GM21723 (cell line): ENCODE results near the gene SNAI1.
A peak's percentile ranks its signal among the peaks of the same experiment; 100 is the strongest.
"Not testable (repeated sequence)": the region's sequence is repeated elsewhere in the genome, so short reads cannot be mapped to it uniquely, and the experiment has no call there.

Source experiments
- ATAC-seq: cut with Tn5 transposase; IDR thresholded peaks from one replicate; pipeline ENCODE4 v1.9.1; 2021; ENCODE audit warnings: mild to moderate bottlenecking, moderate library complexity; ENCODE audit not compliant: unreplicated experiment

Gene SNAI1

DNA sequence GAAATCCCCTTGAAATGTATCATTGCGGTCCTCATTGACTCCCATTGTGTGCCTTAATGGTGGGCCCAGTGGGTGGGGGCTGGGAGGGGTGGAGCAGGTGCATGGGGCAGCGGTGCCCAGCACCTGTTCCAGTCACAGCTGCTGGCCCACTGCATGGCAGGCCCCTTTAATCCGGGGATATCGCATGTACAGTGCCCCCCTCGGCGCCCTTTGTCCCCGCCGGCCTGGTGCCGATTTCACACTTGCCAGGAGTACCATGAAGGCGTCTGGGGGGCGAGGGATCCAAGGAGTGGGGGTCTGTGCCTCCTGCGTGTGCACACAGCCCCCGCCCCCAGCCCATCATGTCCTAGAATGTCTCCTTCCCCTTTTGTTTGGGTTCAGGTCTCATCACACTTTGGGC, 2.8 kb downstream of the SNAI1 start:
- ATAC-seq, result no peak

DNA sequence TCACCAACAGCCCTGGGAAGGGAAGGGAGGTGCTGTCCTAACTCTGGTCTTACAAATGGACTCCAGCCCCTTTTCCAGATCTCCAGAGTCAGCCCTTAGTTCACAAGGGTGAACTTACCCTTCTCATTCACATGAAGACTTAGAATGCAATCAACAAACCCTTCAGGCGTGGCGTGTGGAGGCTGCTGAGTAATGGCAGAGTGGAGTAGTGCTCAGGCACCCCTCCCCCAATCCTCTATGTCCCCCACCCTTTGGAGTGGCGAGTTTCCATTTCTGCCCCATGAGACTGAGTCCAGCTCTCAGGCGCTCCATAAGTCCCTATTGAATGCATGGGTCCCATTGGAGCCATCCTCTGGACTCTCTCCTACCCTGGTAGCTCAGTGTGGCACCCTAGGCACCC, 3.3 kb downstream of the SNAI1 start:
- no peak for ATAC-seq

DNA sequence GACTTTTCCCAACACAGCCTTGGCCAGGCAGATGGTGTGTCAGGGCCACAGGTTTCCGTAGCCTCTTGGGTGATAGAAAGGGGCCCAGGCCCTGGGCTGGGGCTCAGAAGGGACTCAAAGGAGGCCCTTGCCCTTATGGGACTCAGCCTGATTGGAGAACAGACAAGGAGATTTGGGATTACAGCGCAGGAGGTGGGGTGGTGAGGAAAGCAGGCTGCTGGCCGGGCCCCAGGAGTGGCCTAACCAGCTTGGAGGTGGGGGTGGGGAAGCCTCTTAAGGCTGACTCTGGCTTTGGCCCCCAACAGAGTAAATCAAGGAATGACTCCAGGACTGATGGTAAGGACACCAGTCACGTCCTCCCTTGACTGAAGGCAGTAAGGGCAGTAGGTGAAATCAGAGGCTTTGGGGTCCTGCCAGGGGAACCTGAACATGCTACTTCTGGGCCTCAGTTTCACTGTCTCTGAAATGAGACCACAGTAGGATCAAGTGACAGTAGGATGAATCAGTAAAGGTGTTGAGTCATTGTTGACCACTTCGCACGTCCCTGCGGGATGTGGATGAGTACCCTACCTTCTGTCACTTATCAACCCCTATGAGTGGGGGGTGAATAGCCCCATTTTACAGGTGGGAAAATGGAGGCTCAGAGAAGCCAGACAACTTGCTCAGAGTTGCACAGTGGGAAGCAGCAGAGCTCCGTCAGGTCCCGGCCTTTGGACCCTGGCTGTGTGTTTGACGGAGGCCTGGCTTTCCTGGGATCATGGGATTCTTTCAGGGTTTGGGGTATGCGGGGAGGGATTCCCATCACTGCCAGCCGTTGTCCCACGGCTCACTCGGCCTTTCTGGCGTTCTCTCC, 4.5 kb downstream of the SNAI1 start:
- ATAC-seq, result no peak

DNA sequence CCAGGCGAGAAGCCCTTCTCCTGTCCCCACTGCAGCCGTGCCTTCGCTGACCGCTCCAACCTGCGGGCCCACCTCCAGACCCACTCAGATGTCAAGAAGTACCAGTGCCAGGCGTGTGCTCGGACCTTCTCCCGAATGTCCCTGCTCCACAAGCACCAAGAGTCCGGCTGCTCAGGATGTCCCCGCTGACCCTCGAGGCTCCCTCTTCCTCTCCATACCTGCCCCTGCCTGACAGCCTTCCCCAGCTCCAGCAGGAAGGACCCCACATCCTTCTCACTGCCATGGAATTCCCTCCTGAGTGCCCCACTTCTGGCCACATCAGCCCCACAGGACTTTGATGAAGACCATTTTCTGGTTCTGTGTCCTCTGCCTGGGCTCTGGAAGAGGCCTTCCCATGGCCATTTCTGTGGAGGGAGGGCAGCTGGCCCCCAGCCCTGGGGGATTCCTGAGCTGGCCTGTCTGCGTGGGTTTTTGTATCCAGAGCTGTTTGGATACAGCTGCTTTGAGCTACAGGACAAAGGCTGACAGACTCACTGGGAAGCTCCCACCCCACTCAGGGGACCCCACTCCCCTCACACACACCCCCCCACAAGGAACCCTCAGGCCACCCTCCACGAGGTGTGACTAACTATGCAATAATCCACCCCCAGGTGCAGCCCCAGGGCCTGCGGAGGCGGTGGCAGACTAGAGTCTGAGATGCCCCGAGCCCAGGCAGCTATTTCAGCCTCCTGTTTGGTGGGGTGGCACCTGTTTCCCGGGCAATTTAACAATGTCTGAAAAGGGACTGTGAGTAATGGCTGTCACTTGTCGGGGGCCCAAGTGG, 5.3 kb downstream of the SNAI1 start:
- ATAC-seq, result no peak

DNA sequence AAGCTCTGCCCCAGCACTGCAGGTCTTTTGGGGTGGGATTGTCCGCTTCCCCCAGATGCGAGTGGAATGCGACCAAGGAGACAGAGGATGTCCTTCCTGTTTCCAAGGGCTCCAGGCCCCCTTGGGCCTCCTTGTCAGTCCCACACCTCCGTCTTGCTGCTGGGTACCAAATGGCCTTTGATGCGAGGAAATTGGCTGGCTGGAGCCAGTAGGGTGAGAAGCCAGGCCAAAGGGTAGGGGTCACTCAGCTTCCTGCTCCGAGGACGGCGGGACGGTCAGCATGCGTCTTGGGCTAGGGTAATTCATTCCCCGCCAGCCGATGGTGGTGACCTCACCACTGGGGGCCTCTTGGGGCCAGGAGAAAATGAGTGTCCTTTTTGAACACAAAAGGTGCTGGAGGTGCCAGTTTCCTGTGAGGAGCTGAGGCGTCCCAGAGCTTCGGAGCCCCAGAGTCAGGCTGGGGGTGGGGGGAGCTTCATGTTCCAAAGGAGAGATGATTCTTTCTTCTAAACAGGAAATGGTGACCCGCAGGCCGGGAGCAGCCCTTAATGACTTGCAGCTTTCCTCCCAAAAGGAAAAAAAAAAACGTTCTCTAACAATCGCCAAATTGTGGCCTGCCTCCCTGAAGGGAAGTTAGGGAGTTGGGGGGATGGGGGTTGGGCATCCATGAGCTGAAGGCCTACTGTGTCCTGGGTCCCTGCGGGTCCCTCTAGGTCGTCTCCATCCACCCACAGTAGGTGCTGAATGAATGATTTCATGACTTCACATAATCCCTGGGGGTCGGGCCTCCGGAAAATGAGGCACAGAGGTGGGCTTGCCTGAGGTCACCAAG, 6.7 kb downstream of the SNAI1 start:
- no peak for ATAC-seq

DNA sequence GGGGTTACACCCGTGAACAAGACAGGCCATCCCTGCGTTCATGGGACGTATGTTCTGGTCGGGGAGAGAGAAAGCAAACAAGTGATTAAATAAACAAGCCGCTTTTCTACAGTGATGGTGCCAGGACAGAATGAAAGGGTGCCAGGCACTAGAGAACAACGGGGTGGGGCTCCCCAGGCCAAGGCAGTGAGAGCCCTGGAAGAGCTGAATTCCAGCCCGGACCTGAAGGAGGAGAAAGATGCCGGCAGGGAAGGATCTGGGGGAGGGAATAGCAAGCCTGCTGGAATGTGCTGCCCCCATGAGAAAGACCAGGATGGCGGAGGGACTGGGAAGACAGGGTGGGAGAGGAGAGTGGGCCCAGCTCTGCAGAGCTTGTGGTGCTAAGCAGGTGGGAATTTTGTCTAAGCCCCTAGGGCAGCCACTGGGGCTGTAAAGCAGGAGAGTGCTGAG, 7.5 kb downstream of the SNAI1 start:
- no peak for ATAC-seq

DNA sequence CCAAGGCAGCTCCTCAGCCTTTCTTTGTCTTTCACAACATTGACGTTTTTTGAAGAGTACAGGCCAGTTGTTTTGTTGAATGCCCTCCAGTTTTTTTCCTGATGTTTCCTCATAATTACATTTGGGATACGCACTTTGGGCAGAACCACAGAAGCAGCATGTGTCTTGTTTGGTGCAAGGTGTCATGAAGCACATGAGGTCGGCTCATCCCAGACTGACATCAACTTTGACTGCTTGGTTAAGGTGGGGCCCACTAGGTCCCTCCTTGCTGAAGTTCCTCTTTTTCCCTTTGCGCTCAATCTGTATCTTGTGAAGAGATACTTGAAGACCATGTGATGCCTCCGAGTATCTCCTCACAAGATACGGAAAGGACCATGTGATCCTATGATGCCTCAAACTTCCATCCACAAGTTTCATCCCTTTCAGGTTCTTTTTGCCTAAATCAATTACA, 10.5 kb downstream of the SNAI1 start:
- ATAC-seq, result no peak

DNA sequence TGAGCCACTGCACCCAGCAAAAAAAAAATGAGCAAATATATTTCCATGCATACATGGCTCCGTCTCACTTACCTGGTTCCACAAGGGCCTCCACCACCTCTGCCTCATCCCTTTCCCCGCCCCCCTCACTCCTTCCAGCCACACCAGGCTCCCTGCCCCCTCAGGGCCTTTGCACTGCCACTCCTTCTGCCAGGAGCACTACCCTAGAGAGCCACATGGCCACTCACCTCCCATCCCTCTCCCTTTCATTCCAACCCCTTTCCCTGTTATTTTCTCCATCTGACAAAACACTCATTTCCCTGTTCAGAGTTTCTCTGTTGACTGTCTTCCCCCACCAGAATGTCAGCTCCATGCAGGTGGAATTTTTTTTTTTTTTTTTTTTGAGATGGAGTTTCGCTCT, 12.8 kb downstream of the SNAI1 start:
- no peak for ATAC-seq

DNA sequence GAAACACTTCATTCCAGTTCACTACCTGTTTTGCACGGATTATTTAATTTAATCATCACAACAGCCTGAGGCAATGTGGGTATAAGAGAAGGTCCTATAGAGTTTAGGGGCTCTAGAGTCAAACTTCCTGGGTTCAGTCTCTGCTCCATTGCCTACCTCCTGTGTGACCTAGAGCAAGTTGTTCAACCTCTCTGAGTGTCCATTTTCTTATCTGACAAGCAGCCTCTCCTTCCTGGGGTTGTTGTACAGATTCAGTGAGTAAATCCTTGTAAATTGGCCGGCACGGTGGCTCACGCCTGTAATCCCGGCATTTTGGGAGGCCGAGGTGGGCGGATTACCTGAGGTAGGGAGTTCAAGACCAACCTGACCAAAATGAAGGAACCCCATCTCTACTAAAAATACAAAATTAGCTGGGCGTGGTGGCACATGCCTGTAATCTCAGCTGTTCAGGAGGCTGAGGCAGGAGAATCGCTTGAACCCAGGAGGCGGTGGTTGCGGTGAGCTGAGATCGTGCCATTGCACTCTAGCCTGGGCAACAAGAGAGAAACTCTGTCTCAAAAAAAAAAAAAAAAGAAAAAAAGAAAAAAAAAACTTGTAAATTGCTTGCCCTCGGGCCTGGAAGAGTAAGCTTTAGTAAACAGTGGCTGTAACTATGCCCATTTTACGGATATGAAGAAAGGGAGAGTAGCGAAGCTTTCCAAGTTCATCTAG, 15.9 kb downstream of the SNAI1 start:
- not testable (repeated sequence) for ATAC-seq

DNA sequence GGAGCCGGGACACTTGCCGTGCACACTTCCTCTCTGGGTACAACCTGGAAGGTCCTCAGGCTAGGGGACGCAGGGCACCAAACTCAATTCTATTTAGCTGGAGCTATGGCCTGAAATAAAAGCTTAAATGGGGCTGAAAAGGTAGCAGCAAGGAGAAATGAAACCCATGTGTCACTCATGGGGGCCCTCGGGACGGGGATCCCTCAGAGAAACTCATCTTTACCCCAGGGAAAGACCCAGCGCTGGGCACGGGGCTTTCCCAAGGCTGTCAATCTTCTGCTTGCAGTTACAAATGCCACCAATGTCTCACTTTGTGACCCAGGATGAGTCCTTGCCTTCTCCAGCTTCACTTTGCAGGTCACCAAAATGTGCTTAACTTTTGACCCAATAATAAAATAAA, 16.5 kb downstream of the SNAI1 start:
- ATAC-seq, result peak; percentile 52

DNA sequence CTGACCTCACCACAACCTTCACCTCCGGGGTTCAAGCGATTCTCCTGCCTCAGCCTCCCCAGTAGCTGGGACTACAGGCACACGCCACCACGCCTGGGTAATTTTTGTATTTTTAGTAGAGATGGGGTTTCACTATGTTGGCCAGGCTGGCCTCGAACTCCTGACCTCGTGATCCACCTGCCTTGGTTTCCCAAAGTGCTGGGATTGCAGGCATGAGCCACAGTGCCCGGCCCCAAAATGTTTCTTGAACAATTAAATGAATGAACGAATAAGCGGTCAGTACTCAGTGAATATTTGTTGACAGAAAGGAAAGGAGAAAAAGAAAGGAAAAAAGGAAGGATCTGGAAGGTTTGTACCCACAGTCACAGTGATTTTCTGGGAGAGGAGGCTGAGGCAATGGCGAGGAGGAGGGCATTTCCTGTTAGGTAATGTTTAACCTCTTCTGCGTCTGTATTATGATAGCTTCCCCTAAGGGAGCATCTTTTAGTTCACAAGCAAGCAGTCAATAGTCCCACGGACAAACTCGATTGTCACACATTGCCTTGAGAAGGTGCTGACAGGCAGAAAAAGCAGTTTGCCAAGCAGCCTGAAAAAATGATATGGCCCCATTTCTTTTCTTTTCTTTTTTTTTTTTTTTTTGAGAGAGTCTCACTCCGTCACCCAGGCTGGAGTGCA, 17.9 kb downstream of the SNAI1 start:
- ATAC-seq, result not testable (repeated sequence)

DNA sequence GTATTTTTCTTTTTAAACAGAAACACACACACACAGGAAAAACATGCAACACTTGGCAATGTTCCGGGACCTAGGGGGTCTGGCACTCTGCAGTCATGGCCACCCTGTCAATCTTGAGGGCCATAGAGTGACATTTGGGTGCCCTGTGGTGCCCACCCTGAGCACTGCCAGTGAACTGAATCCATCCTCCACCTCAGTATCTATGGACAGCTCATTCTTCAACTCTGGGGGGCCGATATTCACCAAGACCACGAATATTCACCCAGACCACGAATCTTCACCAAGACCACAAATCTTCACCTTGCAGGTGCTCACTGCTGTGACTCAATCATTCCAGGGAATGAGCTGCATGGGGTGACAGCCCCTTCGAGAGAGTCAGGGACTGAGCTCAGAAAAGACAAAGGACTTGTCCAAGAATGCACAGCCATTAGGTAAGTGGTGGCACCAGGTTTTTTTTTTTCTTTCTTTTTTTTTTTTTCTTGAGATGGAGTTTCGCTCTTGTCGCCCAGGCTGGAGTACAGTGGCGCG, 19.1 kb downstream of the SNAI1 start:
- ATAC-seq, result no peak

DNA sequence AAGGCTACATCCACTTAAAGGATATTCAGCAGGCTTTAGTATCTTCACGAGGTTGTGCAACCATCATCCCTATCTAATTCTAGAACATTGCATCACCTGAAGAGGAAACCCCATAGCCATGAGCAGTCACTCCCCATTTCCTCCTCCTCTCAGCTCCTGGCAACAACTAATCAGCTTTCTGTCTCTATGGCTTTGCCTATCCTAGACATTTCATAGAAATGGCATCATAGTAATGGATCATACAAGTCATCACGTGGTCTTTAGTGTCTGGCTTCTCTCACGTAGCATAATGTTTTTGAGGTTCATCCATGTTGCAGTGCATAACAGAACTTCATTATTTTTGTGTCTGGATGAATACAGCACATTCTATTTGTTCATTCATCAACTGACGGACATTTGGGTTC, 20.5 kb downstream of the SNAI1 start:
- ATAC-seq, result no peak

DNA sequence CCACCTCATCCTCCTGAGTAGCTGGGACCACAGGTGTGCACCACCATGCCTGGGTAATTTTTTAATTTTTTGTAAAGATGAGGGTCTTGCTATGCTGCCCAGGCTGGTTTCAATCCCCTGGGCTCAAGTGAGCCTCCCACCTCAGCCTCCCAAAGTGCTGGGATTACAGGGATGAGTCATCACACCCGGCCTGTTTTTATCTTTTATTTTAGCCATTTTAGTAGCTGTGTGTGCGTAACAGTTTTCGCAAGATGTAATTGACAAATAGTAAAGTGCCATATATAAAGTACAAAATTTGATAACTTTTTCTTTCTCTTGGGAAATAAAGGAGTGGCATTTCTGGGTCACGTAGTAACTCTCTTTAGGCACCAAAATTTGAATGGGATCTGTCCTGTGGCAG, 21.4 kb downstream of the SNAI1 start:
- no peak for ATAC-seq

DNA sequence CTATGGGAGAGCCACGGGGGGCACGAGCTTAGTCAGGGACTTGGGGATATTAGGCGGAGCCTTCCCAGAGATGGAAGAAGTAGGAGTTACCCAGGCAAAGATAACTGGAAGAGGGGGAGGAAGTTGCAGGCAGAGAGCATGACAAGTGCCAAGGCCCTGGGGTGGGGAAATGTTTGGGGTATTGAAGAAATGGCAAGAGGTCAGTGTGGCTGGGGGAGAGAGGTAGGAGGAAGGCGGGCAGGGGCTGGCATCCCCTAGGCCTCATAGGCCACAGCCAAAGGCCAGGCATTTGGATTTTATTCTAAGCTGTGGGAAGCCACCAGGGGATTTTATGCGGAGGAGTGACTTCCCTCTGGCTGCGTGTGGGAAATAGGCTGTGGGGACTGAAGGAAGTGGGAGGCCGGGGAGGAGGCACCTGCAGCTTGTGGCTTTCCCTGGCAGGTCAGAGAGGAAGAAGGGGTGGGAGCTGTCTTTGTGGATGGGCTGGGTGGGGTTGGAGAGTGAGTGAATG, 22.7 kb downstream of the SNAI1 start:
- no peak for ATAC-seq

DNA sequence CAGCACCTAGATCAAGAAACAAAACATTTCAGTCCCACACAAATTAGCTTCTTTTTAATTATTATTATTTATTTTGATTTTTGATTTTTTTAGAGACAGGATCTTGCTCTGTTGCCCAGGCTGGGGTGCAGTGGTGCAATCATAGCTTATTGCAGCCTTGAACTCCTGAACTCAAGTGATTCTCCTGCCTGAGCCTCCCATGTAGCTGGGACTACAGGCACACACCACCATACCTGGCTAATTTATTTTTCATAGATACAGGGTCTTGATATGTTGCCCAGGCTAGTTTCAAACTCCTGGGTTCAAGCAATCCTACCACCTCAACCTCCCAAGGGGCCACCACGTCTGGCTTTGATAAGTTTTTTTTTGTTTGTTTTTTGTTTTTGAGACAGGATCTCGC, 24.6 kb downstream of the SNAI1 start:
- no peak for ATAC-seq

DNA sequence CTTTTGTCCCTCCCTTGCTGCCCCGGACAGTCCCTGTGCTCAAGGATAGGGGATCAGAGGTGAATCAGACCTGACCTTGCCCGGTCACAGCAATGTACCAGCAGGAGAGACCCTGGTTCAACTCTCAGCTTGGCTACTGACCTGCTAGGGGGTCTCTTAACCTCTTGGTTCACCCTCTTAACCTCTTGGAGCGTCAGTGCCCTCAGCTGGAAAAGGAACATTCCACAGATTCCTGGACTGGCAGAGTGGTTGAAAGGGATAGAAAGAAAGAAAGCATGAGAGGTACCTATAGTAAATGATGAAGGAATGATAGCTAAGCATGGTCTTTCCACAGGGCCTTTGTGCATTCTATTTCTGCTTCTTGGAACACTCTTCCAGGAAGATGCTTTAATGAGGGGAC, 25.2 kb downstream of the SNAI1 start:
- ATAC-seq, result no peak

DNA sequence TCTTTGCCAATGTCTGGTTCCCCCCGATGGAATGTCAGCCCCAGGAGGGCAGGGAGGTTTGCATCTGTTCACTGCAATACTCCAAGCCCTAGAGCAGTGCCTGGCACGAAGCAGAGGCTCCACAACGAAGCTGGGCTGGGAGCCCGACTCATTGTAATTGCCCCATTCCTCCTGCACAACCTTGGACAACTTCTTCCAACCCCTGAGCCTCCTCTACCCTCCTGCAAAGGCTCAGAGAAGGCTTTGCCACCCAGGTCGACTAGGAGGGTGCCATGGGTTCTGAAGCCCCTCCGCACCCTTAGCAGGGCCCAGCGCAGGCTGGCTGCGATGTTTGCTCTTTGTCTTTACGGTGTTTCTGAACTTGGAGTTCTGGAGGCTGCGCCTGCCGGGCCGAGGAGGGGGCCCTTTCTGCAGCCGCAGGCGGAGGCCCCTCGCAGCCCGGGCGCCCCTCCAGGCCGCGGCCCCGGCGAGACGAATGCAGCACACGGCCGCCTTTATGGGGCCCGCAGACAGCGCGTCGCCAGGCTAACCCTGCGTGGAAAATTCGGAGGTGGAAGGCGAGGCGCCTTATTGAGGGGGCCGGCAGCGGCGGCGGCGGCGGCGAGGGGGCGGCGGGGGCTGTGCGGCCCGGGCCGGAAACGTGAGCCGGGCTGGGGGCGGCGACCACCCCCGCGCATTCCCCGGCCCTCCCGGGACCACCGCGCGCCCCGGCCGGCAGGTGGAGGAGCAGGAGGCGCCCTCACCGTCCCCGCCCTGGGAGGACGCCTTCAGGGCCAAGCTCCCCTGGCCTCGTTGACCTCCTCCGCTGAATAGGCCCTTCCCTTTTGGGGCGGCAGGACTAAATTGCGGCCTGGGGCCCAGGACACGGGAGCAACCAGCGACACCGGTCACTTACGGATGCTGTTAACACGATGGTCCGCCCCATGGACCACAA, 27.0 kb downstream of the SNAI1 start:
- no peak for ATAC-seq
